Stimulated activated CD8-positive, alpha-beta memory T cell treated with anti-CD3 and anti-CD28 coated beads, Interleukin-7, amount 100 ng/mL, for 1 hour (primary cell): ENCODE data around the gene HTR1E.
"Not testable (repeated sequence)": the region's sequence is repeated elsewhere in the genome, so short reads cannot be mapped to it uniquely, and the experiment has no call there.

Experiments used
- DNase-seq, 2 donors: peaks; one replicate each; pipeline ENCODE4 v3.0.0-alpha.2; 2020; ENCODE audit warnings: low read depth in 2 of 2

Gene HTR1E

GRCh38 chr6:86937219-86938079 lies at the start of gene HTR1E:
HTR1E (plus strand) TSS chr6:86937528; CDS start chr6:87015335, 77,807 bp downstream.
- DNase-seq: no peak

GRCh38 chr6:86888301-86888700 lies 49.0 kb upstream of the HTR1E start:
- DNase-seq: no peak

GRCh38 chr6:86897265-86897664 lies 40.1 kb upstream of the HTR1E start:
- not testable (repeated sequence) for DNase-seq

DNA sequence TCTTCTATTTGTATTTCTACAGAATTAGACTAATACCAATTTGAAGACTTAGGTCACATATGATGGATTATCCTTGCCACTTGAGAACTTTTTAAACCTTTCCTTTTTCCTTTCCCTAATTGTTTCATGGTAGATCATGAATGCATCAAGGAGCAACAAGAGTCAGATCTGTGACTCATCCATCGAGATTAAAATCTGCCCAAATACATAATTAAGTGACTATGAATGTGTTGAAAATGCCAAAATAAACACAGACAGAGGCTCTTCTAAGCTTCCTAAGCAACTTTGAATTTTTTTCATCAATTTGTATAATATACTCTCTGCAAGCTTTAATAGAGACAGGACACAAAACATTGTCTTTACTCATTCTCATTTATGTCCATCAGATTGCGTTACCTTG lies 23.5 kb upstream of the HTR1E start:
- DNase-seq: no peak

GRCh38 chr6:86916393-86916792 lies 20.9 kb upstream of the HTR1E start:
- no peak for DNase-seq

GRCh38 chr6:86927138-86927537 lies 10.2 kb upstream of the HTR1E start:
- not testable (repeated sequence) for DNase-seq

- DNase-seq: not testable (repeated sequence)
These were observed 9.5 kb upstream of the HTR1E start for GRCh38 chr6:86927859-86928258.

DNA sequence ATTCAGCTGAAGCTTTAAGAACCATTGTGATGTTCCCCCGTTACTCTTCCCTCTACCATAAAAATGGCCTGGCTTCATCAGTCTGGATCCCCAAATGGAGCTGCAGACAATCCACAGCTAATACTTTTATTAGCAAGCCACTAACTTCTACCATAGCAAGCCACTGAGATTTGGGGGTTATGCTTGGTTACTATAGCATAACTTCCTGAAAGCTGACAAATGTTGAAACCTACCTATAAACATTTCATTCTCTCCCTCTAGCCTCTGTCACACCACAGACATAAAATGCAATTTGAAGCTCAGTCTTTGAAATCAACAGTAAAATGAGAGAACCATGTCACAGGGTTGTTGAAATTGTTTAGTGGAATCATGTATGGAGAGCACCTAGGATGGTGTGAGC lies 3.0 kb upstream of the HTR1E start:
- no peak for DNase-seq

GRCh38 chr6:86936834-86937218 lies 502 bp upstream of the HTR1E start:
- no peak for DNase-seq

GRCh38 chr6:86938814-86939213 lies 1.5 kb downstream of the HTR1E start:
- DNase-seq: no peak

- DNase-seq: no peak
These were observed 4.1 kb downstream of the HTR1E start for GRCh38 chr6:86941461-86941860.

GRCh38 chr6:86942769-86943516 lies 5.6 kb downstream of the HTR1E start:
- DNase-seq: no peak

DNA sequence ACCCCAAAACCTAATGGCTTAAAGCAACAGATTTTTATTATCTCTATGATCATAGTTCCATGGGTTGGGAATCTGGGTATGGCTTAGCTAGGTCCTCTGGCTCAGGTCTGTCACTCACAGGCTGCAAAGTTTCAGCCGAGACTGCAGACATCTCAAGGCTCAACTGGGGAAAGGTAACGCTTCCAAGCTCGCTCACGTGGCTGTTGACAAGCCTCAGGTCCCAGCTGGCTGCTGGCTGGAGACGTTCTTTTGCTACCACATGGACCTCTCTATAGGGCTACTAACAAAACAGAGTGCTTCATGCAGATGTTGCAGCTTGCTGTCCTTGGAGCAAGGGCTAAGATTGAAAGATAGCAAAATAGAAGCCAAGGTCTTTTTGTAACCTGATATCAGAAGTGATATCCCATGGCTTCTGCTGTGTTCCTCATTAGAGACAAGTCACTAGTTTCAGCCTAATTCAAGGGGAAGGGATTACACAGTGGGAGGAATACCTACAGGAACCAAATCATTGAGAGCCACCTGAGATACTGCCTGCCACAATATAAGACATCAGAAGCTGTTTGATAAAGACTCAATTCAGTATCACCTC lies 6.6 kb downstream of the HTR1E start:
- no peak for DNase-seq

DNA sequence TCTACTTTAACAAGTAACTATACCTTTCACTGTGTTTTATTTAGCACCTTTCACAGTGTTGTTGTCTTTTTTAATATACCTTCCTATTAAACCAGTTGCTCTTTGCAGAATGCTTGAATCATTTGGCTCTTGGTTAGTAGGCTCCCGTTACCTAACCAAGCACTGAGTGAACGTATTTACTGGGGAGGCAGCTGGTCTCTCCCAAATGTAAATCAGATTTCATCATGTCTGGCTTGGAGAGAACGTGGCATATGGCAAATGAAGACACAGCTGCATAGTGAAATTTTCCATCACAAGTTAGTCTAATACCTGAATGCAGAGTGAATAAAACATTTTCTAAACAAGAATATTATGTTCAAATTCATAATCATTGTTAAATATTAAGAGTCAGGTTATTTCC lies 12.4 kb downstream of the HTR1E start:
- DNase-seq: no peak

GRCh38 chr6:86952991-86953390 lies 15.7 kb downstream of the HTR1E start:
- no peak for DNase-seq

- DNase-seq: no peak
These were observed 22.3 kb downstream of the HTR1E start for GRCh38 chr6:86959656-86960055.

GRCh38 chr6:86961455-86962200 lies 24.3 kb downstream of the HTR1E start:
- DNase-seq: no peak

- no peak for DNase-seq
These were observed 26.0 kb downstream of the HTR1E start for GRCh38 chr6:86963352-86963751.

GRCh38 chr6:86964029-86964579 lies 26.8 kb downstream of the HTR1E start:
- DNase-seq: no peak

GRCh38 chr6:86966271-86966670 lies 28.9 kb downstream of the HTR1E start:
- DNase-seq: no peak

GRCh38 chr6:86969573-86969972 lies 32.2 kb downstream of the HTR1E start:
- no peak for DNase-seq

- no peak for DNase-seq
These were observed 35.8 kb downstream of the HTR1E start for GRCh38 chr6:86973088-86973487.
